ENCODE measurements around the gene STAB2.

DNA sequence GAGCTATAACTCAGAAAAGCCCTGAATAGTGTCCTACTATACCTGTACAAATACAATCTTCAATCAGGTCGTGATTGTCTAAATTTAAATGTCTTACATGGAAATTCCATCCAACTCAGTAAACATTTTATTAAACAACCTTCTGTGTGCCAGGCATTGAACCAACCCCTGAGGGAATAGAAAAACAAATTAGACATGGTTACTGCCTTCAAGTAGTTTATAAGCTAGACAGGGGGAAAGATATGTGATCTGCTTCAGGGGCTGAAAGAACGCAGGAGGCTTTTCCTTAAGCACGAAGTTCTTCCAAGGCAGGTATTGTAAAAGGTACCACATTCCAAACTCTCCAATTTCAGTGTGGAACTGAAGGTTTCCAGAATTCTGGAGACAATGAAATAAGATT, 39.7 kb upstream of the STAB2 start:
- TF ChIP-seq EZH2 (IDR thresholded peaks at IDR 0.05) (no peak), EZH2phosphoT487 (IDR thresholded peaks at IDR 0.05) (no peak)
- TF ChIP-seq, protein P1, sequence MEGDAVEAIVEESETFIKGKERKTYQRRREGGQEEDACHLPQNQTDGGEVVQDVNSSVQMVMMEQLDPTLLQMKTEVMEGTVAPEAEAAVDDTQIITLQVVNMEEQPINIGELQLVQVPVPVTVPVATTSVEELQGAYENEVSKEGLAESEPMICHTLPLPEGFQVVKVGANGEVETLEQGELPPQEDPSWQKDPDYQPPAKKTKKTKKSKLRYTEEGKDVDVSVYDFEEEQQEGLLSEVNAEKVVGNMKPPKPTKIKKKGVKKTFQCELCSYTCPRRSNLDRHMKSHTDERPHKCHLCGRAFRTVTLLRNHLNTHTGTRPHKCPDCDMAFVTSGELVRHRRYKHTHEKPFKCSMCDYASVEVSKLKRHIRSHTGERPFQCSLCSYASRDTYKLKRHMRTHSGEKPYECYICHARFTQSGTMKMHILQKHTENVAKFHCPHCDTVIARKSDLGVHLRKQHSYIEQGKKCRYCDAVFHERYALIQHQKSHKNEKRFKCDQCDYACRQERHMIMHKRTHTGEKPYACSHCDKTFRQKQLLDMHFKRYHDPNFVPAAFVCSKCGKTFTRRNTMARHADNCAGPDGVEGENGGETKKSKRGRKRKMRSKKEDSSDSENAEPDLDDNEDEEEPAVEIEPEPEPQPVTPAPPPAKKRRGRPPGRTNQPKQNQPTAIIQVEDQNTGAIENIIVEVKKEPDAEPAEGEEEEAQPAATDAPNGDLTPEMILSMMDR (IDR thresholded peaks at IDR 0.05), result no peak

Data from neural progenitor cell (in vitro differentiated cells).